Measurements from ENCODE around the gene MPP7. TPM values are rescaled to one million over a fixed set of nuclear protein-coding genes. Genes with fewer than 3 reads are reported as not detected.

The MPP7 gene
- total and polyA plus RNA-seq, 2 of the 8 experiments (the other 6 are each of a cell fraction or from before 2014, with no cell fraction given), result 1.9 to 9.3 TPM

GRCh38 chr10:28279878-28280277, 23.0 kb downstream of the MPP7 start:
- H2AK5ac ChIP-seq (ENCODE audit: low read depth, low read length), result no peak overlapping the region
- no peak overlapping the region for H3K9ac ChIP-seq (replicated peaks in 1 of 4; ENCODE audit: extremely low read depth in 1 of 4, low read depth in 3 of 4, low read length in 3 of 4)
- H3K79me1 ChIP-seq (ENCODE audit: low read depth, low read length), result no peaks in the 10 kb centered on the region
- no peak overlapping the region for H3K4me3 ChIP-seq (ENCODE audit: extremely low read depth in 1 of 4, insufficient read depth in 2 of 4, low read depth in 3 of 4, low read length in 4 of 4)
- no peak overlapping the region for H4K5ac ChIP-seq (ENCODE audit: insufficient read length, low read depth, low read length)
- H3K4me2 ChIP-seq (ENCODE audit: insufficient read depth in 1 of 2, low read depth in 2 of 2, low read length in 2 of 2), result no peak overlapping the region
- no peak overlapping the region for H3K14ac ChIP-seq (ENCODE audit: insufficient read length)
- no peak overlapping the region for H3K23ac ChIP-seq (ENCODE audit: insufficient read length)
- peaks cover 0 to 1% of the 10 kb centered on the region in 2 experiments for H4K20me1 ChIP-seq (replicated peaks in 1 of 2; ENCODE audit: control insufficient read depth in 1 of 2, insufficient read depth in 2 of 2, low read length in 2 of 2)
- no peak overlapping the region for H3K27ac ChIP-seq (ENCODE audit: low read depth, low read length)
- no peaks in the 10 kb centered on the region for H3K27me3 ChIP-seq (replicated peaks in 1 of 4; ENCODE audit: control insufficient read depth in 3 of 4, extremely low read depth in 1 of 4, insufficient read depth in 3 of 4, low read length in 3 of 4)
- FAIRE-seq, result no peak
- H3K4me1 ChIP-seq (replicated peaks in 1 of 4; ENCODE audit: control insufficient read depth in 3 of 4, insufficient read depth in 4 of 4, low read length in 3 of 4), result peaks cover 0 to 5% (median 0%) of the 10 kb centered on the region in 4 experiments; a peak in 1 of 7 replicates
- DNase-seq (ENCODE audit: low read depth in 1 of 2, low spot score in 2 of 2), result no peak
- H3K23me2 ChIP-seq (ENCODE audit: low read depth, low read length), result no peaks in the 10 kb centered on the region
- no peak overlapping the region for H2BK12ac ChIP-seq (ENCODE audit: low read depth, low read length)
- no peak overlapping the region for H2BK15ac ChIP-seq (ENCODE audit: low read length)
- CTCF ChIA-PET (ENCODE audit: partially characterized antibody), result no interaction called here
- no peak overlapping the region for H2BK5ac ChIP-seq (ENCODE audit: low read depth, low read length)
- no peak overlapping the region for H2AFZ ChIP-seq (ENCODE audit: low read length)
- H3K56ac ChIP-seq (replicated peaks; ENCODE audit: insufficient read length, low read depth, low read length), result no peak overlapping the region
- no peaks in the 10 kb centered on the region for H3K9me3 ChIP-seq (ENCODE audit: insufficient read depth in 2 of 2, low read depth in 1 of 2, low read length in 1 of 2)
- WGBS, 2 experiments (ENCODE audit: extremely low coverage in 1 of 2, insufficient coverage in 1 of 2, insufficient read length in 1 of 2, insufficient replicate concordance in 2 of 2, low coverage in 1 of 2, low lambda C conversion rate in 2 of 2, missing lambda C conversion rate in 1 of 2), result 96% methylated on average over 4 of the region's 4 CpGs; no CpG with 5 or more reads in 1 of the 2 experiments
- H2BK120ac ChIP-seq (replicated peaks; ENCODE audit: low read depth, low read length), result no peak overlapping the region
- no peak overlapping the region for H2BK20ac ChIP-seq (ENCODE audit: low read length)
- H4K91ac ChIP-seq (replicated peaks; ENCODE audit: insufficient read length, low read length), result peak overlapping the region; percentile 40
- POLR2A ChIA-PET (ENCODE audit: partially characterized antibody), result no interaction called here
- no peak overlapping the region for H4K8ac ChIP-seq (ENCODE audit: extremely low read depth, insufficient read depth, low read length)
- no peaks in the 10 kb centered on the region for H3K79me2 ChIP-seq (ENCODE audit: control insufficient read depth in 1 of 2, insufficient read depth in 2 of 2, low read length in 2 of 2)
- H3K36me3 ChIP-seq (ENCODE audit: control insufficient read depth in 2 of 4, insufficient read depth in 4 of 4, low read length in 3 of 4), result no peaks in the 10 kb centered on the region
- H3K18ac ChIP-seq (ENCODE audit: extremely low read depth, low read length), result no peak overlapping the region
- H3K4ac ChIP-seq (replicated peaks; ENCODE audit: insufficient read length, low read depth, low read length), result no peak overlapping the region
- TF ChIP-seq SIRT6 (IDR thresholded peaks at IDR 0.05; ENCODE audit: low read length), result no peak
- no peak for TF ChIP-seq ATF2 (IDR thresholded peaks at IDR 0.05; ENCODE audit: low read length)
- no peak for TF ChIP-seq E2F6 (IDR thresholded peaks at IDR 0.05)
- no peak for TF ChIP-seq CHD2 (IDR thresholded peaks at IDR 0.05; ENCODE audit: low read length)
- no peak for TF ChIP-seq RAD21 (IDR thresholded peaks at IDR 0.05 in 1 of 2, conservative IDR thresholded peaks at IDR 0.05 in 1 of 2; ENCODE audit: low read depth in 2 of 2, low read length in 2 of 2)
- no peak for TF ChIP-seq SAP30 (IDR thresholded peaks at IDR 0.05; ENCODE audit: insufficient read depth, insufficient replicate concordance, low read length)
- TF ChIP-seq CTBP2 (IDR thresholded peaks at IDR 0.05; ENCODE audit: borderline replicate concordance, insufficient read depth, insufficient read length, low read length), result no peak
- TF ChIP-seq POLR2A (IDR thresholded peaks at IDR 0.05; ENCODE audit: control extremely low read depth in 1 of 2, low read depth in 2 of 2, low read length in 2 of 2), result no peak
- TF ChIP-seq CREB1 (IDR thresholded peaks at IDR 0.05), result no peak
- no peak for TF ChIP-seq SIX5 (IDR thresholded peaks at IDR 0.05; ENCODE audit: low read depth, low read length)
- TF ChIP-seq EP300 (IDR thresholded peaks at IDR 0.05; ENCODE audit: borderline replicate concordance in 1 of 2, low read depth in 2 of 2, low read length in 2 of 2), result no peak
- TF ChIP-seq GABPA (IDR thresholded peaks at IDR 0.05; ENCODE audit: borderline replicate concordance, insufficient read depth, low read length), result no peak

Data from H1 (cell line).